Measurements from ENCODE around the gene UBR1.
"Not testable (repeated sequence)": the region's sequence is repeated elsewhere in the genome, so short reads cannot be mapped to it uniquely, and the experiment has no call there.

Gene UBR1

DNA sequence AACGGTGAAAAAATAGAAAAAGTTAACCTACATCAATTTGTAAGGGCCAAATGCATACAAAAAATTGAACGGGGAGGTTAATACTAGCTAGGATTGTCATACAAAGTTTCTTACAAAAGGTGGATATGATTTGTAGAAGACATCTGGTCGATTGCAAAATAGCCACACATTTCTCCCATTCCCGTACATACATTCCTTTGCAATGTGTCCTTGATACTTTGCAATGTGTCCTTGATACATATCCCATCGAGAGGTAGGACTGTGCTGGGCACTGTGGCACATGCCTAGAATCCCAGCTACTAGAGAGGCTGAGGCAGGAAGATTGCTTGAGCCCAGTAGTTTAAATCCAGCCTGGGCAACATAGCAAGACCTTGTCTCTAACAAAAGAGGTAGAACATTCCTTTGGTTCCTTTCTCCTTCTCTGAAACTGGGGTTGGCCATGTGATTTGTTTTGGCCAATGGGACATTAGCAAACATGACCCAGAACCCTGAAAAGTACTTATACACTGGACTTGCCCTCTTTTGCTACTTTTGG is 194.7 kb downstream of the UBR1 start:
- DNase-seq (ENCODE audit: low read depth), result peak; percentile 80

- DNase-seq (ENCODE audit: low read depth), result no peak
These were observed 197.3 kb downstream of the UBR1 start for GRCh38 chr15:42908538-42908937.

DNA sequence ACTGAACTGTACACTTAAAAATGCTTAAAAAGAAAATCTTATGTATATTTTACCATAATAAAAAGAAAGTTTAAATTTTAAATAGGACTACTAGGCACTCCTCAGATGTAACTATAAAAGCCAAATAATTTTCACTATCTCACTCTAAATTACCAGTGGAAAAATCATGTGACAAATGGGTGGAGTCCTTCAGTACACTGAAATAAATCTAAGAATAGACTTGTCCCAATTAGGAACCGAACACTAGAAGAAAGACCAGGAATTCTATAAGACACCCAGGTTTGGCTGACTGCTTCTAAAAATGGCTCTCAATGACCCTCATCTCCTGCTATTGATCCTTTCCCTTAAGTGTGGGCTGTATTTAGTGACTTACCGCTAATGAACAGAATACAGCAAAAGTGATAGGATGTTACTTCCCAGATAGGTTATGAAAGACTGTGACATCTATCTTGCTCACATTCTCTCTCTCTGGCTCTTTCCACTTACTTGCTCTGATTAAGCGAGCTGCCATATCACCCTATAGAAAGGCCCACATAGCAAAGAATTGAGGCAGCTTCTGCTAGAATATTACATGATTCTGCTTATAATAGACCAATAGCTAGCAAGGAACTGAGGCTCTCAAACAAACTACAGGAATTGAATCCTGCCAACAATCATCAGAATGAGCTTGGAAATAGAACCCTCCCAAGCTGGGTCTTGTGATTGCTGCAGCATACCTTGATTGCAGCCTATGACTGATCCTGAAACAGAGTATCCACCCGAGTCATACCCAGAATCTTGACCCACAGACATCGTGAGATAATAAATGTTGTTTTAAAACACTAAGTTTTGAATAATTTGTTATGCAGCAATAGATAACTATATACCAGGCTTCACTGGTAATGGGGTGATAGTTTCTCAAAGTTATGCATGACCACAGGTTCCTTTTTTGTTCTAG is 202.2 kb downstream of the UBR1 start:
- DNase-seq (ENCODE audit: low read depth), result peak; percentile 4

GRCh38 chr15:42893911-42894310 is 211.9 kb downstream of the UBR1 start:
- not testable (repeated sequence) for DNase-seq (ENCODE audit: low read depth)
